ENCODE data around the gene KMT2C.
"Not testable (repeated sequence)": the region's sequence is repeated elsewhere in the genome, so short reads cannot be mapped to it uniquely, and the experiment has no call there.

The KMT2C gene

DNA sequence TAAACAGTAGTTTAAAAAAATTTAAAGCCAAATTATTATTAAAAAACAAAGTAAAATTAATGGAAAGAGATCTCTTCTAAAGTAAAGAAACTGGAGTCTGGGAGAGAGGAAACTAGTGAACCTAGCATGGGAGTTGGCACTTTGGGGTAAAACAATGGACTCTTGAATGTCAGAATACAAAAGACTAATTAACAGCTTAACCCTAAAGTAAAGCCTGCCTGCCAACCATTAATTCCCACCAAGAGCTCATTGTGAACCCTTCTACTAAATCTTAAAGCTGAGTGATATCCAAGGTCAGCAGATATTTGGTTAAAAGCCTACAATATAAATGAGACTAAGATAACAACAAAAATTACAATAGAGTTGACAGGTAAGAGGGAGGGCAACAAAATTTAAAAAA, 36.5 kb downstream of the KMT2C start:
- no peak for ATAC-seq

- no peak for ATAC-seq
Measured at GRCh38 chr7:152395112-152395511, 40.7 kb downstream of the KMT2C start.

- ATAC-seq, result peak in 1 of 2 donors; percentile 38
Measured at GRCh38 chr7:152394214-152394613, 41.6 kb downstream of the KMT2C start.

- no peak for ATAC-seq
Measured at GRCh38 chr7:152392254-152392653, 43.5 kb downstream of the KMT2C start.

GRCh38 chr7:152386136-152386764, 49.6 kb downstream of the KMT2C start:
- not testable (repeated sequence) for ATAC-seq

GRCh38 chr7:152384235-152385200, 51.3 kb downstream of the KMT2C start:
- not testable (repeated sequence) for ATAC-seq

GRCh38 chr7:152383341-152384234, 52.2 kb downstream of the KMT2C start:
- ATAC-seq, result no peak

DNA sequence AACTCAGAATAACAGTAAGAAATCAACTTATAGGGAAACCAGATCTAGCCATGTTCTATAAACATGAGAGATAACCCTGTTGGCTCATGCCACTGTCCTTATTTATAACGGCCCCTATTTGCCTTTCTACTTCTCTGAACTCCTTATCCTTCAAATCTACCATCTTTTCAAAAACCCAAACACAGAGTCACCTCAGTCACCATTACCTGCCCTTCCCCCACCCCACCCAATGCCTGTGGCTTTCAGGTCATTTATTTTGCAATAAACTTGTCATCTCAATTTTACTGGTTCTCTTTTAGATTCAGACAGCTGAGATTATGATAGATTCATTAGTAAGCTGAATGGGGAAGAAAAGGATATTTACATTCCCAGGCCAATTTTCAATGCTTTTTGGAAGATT, 53.6 kb downstream of the KMT2C start:
- ATAC-seq, result peak in 1 of 2 donors; percentile 44

GRCh38 chr7:152380931-152381578, 54.7 kb downstream of the KMT2C start:
- not testable (repeated sequence) for ATAC-seq

GRCh38 chr7:152378497-152378896, 57.3 kb downstream of the KMT2C start:
- ATAC-seq, result not testable (repeated sequence)

- not testable (repeated sequence) for ATAC-seq
Measured at GRCh38 chr7:152376716-152377484, 58.9 kb downstream of the KMT2C start.

DNA sequence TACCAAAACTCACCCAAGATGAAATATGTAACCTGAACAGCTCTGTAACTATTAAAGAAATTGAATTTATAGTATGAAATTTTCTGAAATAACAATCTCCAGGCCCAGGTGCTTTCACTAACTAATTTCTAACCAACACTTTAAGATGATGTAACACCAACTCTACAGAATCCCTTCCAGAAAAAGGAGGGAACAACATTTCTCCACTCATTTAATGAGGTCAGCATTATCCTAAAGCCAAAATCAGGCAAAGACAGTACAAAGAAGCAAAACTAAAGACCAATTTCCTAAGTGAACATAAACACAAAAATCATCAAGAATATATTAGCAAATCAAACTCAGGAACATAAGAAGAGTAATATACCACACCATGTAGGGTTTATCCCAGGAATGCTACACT, 65.5 kb downstream of the KMT2C start:
- no peak for ATAC-seq

- ATAC-seq, result no peak
Measured at GRCh38 chr7:152369518-152369917, 66.3 kb downstream of the KMT2C start.

DNA sequence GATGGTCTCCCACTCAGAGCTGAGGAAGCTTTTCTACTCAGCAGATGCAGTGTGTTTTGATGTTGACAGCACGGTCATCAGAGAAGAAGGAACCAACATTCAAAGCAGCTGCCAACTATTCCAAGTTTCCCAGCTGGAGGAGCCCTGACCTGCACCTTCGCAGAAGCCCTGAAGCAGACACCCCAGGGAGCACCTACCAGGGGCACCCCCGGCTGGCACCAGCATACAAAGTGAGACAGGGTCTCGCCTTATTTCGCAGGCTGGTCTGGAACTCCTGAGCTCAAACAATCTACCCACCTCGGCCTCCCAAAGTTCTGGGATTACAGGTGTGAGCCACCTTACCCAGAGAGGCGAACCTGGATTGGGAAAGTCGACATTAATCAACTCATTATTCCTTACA, 68.6 kb downstream of the KMT2C start:
- ATAC-seq, result no peak

- ATAC-seq, result no peak
Measured at GRCh38 chr7:152366662-152367061, 69.1 kb downstream of the KMT2C start.

- ATAC-seq, result no peak
Measured at GRCh38 chr7:152365982-152366603, 69.7 kb downstream of the KMT2C start.

DNA sequence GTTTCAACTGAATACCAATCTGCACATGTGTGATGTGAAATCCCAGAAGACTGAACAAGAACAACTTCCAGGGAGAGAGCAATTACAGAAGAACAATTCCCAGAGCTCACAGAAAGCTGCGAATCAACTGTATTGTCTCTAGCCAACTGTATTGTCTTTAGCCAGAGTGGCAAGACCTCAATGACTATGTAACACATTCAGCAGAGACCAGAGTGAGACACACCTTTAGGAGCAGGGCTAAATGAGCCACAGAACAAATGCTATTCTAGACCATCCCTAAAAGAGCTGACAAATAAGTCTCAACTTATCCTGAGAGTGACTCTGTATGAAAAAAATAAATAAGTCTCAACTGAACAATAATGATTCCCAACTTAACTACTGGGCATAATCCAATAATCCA, 72.0 kb downstream of the KMT2C start:
- ATAC-seq, result no peak

GRCh38 chr7:152362128-152362926, 73.5 kb downstream of the KMT2C start:
- no peak for ATAC-seq

DNA sequence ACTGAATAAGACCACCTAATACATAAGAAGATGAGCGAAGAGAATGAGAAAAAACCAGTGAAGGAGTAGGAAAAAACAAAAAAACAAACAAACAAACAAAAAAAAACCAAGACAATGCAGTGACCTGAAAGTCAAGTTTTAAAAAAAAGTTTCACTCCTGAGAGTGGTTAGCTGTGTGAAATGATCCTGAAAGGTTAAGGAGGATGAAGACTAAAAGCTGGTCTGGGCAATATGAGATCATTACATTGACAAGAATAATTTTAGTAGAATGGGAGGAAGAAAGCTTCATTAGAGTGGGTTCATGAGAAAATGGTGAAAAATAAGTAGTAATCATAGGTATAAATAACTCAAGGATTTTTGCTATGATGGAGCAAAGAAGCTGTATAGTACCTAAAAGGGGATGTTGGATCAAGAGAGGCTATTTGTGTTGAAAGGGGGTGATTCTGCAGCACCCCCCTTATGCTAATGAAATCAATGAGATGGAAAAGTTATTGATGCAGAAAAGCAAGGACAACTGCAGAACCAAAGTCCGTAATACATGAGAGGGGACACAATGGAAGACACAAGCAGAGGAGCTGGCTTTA, 80.2 kb downstream of the KMT2C start:
- ATAC-seq, result no peak

GRCh38 chr7:152354061-152354460, 81.7 kb downstream of the KMT2C start:
- ATAC-seq, result no peak
